ENCODE measurements around the gene TTC4.

TTC4 gene

GRCh38 chr1:54777011-54777410, 61.4 kb downstream of the TTC4 start:
- DNase-seq (ENCODE audit: low read depth, low spot score) = no peak

GRCh38 chr1:54777431-54777830, 61.8 kb downstream of the TTC4 start:
- no peak for DNase-seq (ENCODE audit: low read depth, low spot score)
- no peak overlapping the region for H3K27ac ChIP-seq

More at GRCh38 chr1:54777011-54777410, 61.4 kb downstream of the TTC4 start:
- H3K27ac ChIP-seq = no peak overlapping the region

- no peak for DNase-seq (ENCODE audit: low read depth, low spot score)
Observed at GRCh38 chr1:54781023-54781723, 65.5 kb downstream of the TTC4 start.

GRCh38 chr1:54782156-54782555, 66.5 kb downstream of the TTC4 start:
- DNase-seq (ENCODE audit: low read depth, low spot score) = no peak
- no peak overlapping the region for H3K27ac ChIP-seq

More at GRCh38 chr1:54781023-54781723, 65.5 kb downstream of the TTC4 start:
- no peak overlapping the region for H3K27ac ChIP-seq

GRCh38 chr1:54782588-54782987, 66.9 kb downstream of the TTC4 start:
- DNase-seq (ENCODE audit: low read depth, low spot score) = no peak
- H3K27ac ChIP-seq = no peak overlapping the region

- H3K27ac ChIP-seq = no peak overlapping the region
- no peak for DNase-seq (ENCODE audit: low read depth, low spot score)
Observed at GRCh38 chr1:54784066-54784465, 68.4 kb downstream of the TTC4 start.

- DNase-seq (ENCODE audit: low read depth, low spot score) = no peak
- H3K27ac ChIP-seq = no peak overlapping the region
Observed at GRCh38 chr1:54786778-54787177, 71.1 kb downstream of the TTC4 start.

GRCh38 chr1:54787604-54788003, 71.9 kb downstream of the TTC4 start:
- DNase-seq (ENCODE audit: low read depth, low spot score) = no peak
- H3K27ac ChIP-seq = no peak overlapping the region

GRCh38 chr1:54788459-54788858, 72.8 kb downstream of the TTC4 start:
- H3K27ac ChIP-seq = no peak overlapping the region
- DNase-seq (ENCODE audit: low read depth, low spot score) = no peak

GRCh38 chr1:54791880-54792522, 76.3 kb downstream of the TTC4 start:
- no peak for DNase-seq (ENCODE audit: low read depth, low spot score)

More at GRCh38 chr1:54791880-54792522, 76.3 kb downstream of the TTC4 start:
- H3K27ac ChIP-seq = no peak overlapping the region

Data from epithelial cell of prostate (primary cell).